HG02943 (cell line): Measurements from ENCODE around the gene KRTAP10-4.
"Not testable (repeated sequence)": the region's sequence is repeated elsewhere in the genome, so short reads cannot be mapped to it uniquely, and the experiment has no call there.

Experiments used
- ATAC-seq: cut with Tn5 transposase; IDR thresholded peaks from one replicate; pipeline ENCODE4 v1.9.1; 2021; ENCODE audit warnings: mild to moderate bottlenecking, low read depth, moderate library complexity; ENCODE audit not compliant: unreplicated experiment

The KRTAP10-4 gene

DNA sequence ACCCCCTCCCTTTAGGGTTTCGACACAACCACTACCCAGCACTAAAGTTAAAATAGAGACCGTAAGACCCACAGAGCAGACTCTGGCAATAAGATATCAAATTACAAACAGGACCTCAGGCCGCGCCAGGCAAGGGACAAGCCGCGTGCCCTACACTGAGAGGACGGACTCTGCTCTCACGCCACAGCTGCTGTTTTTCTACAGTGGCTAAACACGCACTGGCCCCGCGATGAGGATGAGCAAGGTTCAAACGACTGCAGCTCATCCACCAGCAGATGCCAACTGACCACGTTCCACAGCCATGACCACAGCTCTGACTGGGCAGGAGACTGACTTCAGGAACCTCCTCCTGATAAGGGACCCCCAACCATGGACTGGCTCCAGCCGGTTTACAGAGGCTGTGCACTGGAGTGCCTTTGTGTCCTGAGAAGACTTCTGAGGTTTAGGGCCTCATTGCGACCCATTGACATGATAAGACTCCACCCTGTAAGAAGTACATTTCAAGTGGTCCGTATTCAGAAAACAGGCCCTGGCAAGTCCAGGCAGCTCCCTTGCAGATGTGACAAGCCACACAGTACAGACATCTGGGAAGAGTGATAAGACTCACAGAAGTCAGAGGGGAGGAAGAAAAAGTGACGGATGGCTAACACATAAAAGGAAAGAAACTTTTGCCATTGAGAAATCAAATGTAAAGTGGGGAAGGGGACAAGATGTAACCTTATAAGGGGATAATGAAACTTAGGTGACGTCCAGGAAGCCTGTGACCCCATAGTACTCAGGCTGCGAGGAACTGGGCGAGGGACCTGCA is 20.3 kb downstream of the KRTAP10-4 start:
- no peak for ATAC-seq

DNA sequence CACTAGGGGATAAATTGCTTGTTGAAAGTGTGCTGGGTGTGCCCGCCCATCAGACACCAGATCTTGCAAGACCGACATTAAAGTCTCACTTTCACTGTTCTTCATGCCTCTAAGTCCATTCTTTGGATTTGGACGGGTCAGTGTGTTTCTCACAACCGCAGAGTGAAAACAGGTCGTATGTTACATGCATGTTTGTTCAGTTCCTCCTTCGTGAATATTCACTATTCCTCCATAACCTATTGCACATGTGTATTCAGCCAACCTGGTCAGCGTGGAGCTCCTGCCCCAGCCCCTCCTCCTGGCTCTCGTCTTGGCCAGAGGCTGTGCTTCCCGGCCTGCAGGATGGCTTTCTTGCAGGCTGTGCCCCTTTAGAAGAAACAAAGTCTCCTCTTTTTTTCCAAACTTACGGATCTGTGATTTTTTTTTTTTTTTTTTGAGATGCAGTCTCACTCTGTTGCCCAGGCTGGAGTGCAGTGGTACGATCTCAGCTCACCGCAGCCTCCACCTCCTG is 20.9 kb downstream of the KRTAP10-4 start:
- no peak for ATAC-seq

DNA sequence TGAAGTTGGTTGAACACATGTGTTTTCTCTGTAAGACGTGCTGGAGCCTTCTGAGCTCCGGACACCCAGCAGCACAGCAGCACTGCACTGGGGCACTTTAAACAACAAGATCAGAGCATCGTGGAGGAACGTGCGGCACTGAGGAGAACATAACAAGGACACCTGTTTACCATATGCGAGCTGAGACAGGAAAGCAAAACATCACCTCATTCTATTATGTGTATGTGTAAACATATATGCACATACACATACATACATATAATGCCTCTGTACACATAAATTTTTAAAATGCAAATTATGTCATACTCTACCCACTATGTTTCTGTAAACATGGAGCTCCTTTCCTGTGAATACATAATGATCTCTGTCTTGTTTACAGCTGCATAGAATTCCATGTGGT is 22.0 kb downstream of the KRTAP10-4 start:
- ATAC-seq, result no peak

DNA sequence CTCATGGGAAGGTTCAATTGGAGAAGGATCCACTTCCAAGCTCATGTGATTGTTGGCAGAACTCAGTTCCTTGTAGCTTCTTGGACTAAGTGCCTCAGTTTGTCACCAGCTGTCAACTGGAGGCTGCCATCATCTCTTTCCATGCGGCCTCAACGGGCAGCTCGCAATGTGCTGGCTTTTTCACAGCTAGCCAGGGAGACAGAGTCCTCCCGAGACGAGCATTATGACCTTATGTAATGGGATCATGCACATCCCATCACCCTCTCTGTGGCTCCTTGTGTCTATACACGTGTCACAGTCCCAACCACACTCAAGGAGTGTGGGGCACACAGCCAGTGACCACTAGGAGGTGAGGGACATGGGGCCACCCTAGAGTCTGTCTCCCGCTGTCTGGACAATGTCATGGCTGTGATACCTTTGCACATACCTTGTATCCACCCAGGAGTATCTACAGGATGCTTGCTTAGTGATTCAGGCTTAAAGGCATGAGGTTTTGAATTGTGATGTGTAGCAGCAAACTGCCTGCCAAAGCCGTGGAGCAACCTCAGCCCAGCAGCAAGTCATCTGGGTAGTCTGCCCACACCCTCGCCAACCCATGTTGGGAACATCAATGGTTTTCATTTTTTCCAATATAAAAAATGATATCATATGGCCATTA is 22.7 kb downstream of the KRTAP10-4 start:
- ATAC-seq, result no peak

DNA sequence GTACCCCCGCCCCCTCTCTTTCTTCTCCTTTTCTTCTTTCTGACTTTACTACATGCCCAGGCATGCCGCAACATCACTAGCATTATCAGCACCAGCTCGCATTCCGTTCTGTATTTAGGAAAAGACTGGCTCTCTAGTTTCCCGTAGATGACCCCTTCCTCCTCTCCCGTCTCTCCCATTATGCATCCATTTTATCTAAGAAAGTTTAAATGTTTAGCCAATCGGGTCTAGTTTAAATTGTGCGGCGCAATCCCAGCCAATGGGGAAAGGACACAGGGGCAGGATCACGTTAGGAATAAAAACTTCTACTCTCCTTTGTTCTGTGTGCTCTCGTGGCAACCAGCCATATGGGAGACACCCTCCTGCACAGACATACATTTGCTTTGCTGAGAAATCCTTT is 24.5 kb downstream of the KRTAP10-4 start:
- no peak for ATAC-seq

DNA sequence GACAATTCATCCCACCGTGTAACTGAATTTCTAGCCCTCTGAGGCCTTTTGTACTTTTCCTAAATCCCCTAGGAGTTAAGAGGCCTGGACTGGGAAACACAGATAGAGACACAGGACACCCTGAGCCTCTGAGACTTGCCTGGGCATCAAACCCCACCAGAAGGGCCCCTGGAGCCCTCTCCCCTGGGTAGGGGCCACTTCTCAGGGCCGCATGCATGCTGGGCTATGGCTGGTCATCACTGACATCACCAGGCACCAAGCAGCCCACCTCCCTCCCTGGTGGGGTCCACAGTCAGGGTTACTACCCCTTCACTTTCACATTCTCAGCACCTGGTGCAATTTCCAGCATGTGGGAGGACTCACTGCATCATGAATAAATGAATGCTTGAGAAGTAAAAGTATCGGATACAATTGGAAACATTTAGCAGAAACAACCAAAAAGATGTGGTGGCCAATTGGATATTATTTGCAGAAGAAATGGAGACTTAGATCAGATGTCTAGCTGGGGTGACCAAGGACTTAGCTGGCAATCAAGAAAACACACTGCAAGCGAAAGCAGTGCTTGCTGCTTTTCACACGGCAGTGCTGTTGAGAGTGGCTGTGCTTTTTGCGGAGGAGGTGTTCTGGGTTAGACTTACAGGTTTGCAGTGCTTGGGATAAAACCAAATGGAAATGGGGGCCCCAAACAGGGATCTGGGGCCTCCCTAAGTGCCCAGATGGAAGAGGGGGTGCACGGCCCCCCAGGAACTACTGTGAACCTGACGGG is 25.9 kb downstream of the KRTAP10-4 start:
- no peak for ATAC-seq

DNA sequence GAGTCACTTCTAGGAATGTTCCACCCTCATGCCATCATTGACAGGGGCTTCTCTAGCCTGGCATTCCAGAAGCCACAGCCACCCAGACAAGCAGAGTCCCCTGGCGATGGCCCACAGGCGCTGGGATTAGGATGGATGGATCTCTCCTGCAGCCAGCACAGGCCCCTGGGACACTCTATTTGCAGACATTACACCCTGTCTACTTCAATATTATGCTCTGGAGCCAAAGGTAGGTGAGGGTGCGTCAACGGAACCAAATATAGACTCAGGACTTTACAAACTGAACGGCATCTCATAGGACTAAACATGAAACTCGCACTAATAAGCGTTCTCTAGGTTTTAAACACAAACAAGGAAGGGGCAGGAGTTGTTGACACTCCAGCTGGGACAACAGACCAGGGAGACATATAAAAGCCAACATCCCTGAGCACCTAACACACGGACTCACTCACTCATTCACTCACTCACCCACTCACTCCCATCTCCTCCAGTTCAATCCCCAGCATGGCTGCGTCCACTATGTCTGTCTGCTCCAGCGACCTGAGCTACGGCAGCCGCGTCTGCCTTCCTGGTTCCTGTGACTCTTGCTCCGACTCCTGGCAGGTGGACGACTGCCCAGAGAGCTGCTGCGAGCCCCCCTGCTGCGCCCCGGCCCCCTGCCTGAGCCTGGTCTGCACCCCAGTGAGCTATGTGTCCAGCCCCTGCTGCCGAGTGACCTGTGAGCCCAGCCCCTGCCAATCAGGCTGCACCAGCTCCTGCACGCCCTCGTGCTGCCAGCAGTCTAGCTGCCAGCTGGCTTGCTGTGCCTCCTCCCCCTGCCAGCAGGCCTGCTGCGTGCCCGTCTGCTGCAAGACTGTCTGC is 26.8 kb downstream of the KRTAP10-4 start, which contains the start of gene KRTAP10-7:
KRTAP10-7 (plus strand) TSS at position 480 of the 861 bp plus-strand sequence; CDS start at position 505, 25 bp downstream.
- ATAC-seq, result not testable (repeated sequence)

DNA sequence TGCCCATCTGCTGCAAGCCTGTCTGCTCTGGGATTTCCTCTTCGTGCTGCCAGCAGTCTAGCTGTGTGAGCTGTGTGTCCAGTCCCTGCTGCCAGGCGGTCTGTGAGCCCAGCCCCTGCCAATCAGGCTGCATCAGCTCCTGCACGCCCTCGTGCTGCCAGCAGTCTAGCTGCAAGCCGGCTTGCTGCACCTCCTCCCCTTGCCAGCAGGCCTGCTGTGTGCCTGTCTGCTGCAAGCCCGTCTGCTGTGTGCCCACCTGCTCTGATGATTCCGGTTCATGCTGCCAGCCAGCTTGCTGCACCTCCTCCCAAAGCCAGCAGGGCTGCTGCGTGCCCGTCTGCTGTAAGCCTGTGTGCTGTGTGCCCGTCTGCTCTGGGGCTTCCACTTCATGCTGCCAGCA is 27.6 kb downstream of the KRTAP10-4 start:
- not testable (repeated sequence) for ATAC-seq

DNA sequence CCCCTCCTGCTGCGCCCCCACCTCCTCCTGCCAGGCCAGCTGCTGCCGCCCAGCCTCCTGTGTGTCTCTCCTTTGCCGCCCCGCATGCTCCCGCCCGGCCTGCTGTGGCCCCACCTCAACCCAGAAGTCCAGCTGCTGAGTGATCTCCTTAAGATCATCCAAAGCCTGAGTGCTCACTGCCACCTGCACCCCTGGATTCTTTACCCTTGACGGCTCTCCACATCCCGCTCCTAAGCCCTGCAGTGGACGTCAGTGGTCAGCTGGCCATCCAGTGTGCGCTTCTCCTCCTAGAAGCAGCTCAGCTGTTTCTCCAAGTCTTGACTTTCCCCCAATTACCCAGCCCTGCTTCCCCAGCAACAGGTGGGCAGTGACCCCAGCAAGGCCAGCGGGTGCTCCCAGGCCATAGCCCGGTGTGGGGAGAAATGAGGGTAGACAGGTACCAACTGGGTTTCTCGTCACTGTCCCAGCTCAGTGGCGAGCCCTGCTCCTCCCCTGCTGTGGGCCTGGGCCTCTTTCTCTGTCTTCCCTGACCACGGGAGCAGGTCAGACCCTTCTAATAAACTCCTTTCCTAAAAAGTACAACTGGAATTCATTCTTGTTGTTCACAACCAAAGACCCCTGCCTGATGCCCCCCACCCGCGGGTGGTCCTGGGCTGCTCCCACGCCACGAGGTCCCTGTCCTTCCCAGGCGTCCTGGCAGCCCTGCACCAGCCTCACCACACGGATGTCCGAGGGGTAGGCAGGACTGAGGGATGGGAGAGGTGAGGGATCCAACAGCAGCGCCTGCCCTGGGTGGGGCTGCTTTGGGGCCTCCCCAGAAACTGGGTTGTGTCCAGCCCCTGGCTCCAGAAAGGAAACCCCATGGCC is 28.3 kb downstream of the KRTAP10-4 start:
- ATAC-seq, result no peak

DNA sequence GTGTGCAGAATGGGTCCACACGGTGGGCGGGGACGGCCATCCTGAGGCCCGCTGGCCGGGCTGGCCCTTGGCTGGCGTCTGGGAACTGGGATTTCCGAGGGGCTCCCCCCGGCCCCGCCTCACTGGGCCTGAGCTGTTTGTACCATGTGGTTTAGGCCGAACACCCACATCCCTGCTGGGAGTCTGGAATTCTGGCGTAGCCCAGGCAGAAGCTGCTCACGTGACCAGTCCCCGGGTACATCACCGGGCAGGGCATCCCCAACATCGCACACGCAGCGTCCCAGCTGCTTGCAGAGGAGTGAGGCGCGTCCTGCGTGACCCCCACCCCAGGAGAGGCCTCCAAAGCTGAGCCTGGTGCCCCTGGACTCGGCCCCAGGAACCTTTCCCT is 28.9 kb downstream of the KRTAP10-4 start:
- no peak for ATAC-seq

DNA sequence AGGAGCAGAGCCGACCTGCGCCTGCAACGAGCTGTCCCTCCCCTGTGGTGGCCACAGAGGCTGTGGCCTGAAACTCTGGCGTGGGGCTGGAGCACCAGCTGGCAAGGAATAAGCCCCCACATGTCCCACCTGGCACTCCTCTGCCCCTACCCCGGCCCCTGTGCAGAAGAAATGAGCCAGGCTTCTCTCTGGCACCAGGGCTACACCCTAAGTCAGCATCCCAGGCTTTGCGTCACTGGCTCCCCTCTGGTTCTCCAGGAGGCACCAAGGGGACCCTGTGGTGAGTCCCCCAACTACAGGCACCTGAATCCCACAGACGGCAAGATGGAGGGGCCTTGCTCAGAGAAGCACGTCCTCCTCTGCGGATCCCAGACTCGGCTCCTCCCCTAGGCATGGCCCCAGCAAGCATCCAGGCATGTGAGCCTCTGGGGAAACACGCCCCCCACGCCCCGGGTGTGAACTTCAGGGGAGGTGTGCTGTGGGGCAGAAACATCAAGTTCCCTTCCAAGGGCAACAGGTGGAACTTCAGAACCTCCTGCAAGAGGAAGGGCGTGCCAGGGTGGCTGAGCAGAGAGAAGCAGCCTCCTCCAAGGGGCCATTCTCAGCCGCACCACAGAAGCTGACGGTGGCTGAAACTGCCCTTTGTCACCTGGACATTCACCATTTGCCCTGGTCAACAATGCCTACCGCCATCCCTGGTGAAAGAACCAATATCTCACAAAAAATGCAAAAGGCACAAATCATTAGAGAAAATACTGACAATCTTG is 29.8 kb downstream of the KRTAP10-4 start:
- ATAC-seq, result no peak

DNA sequence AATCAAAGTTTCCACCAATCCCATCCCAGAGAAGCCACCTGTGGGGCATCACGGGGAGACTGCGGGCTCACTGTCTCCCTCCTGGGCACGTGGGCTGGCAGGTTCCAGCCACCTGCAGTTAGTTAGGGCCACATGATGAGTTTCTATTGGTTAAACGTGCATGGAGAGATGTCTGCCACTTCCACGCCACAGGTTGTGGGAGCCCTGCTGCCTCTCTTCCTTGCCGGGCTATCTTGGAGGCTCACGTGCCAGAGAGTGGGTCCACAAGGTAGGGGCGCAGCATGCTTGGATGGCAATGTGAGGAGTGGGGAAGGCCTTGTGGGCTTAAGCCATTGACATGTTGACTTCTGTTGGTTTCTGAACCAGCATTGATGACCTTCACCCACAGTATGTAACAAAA is 30.4 kb downstream of the KRTAP10-4 start:
- no peak for ATAC-seq

DNA sequence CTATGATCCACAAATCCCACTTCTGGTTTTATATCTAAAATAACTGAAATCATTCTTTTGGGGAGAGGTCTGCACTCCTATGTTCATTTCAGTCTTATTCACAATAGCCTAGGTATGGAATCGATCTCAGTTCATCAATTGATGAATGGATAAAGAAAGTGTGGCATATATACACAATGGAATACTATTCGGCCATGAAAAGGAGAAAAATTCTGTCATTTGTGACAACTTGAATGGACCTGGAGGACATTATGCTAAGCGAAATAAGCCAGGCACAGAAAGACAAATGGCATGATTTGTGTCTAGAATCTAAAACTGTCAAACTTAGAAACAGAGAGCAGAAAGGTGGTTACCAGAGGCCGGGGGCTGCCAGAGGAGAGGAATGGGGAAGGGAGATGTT is 33.0 kb downstream of the KRTAP10-4 start:
- ATAC-seq, result no peak

DNA sequence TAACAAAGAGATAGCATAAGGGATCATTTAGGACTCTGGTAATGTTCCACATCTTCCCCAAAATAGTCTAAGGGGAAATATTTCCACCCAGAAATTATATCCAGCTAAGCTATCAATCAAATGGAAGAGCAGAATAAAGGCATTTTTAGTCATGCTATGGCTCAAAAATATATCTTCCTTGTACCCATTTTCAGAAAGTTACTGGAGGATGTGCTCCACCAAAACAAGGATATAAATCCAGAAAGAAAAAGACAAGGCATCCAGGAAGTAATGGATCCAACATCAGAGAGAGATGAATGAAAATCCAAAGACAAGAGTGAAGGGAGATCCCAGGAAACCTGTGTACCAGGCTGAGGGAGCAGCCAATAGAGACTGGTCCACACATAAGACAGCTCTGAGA is 35.7 kb downstream of the KRTAP10-4 start:
- no peak for ATAC-seq

DNA sequence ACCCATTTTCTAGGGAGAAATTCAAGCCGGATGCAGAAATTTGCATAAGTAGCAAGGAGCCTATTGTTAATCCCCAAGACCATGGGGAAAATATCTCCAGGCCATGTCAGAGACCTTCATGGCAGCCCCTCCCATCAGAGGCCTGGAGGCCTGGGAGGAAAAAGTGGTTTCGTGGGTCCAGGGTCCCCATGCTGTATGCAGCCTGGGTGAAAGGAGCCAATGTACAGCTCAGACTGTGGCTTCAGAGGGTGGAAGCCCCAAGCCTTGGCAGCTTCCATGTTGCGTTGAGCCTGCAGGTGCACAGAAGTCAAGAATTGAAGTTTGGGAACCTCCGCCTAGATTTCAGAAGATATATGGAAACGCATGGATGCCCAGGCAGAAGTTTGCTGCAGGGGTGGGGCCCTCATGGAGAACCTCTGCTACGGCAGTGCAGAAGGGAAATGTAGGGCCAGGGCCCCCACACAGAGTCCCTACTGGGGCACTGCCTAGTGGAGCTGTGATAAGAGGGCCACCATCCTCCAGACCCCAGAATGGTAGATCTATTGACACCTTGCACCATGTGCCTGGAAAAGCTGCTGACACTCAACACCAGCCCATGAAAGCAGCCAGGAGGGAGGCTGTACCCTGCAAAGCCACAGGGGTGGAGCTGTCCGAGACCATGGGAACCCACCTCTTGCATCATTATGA is 36.8 kb downstream of the KRTAP10-4 start:
- not testable (repeated sequence) for ATAC-seq

DNA sequence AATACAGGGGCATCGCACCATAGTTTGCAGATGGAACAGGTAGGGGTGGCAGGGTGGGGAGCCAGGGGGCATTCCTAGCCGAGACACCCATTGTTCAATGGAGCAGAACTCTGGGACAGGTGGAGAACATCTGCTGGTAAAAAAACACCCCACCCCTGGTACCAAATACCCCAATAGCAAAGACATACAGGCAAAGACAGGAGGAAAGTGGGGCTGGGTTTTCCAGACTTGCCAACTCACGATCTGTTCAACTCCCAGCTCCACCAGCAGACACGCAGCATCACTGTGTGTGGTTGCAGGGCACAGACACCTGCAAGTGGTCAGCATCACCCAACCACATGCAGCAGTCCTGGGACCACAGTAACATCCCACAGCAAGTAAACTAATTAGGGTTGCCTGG is 38.0 kb downstream of the KRTAP10-4 start:
- no peak for ATAC-seq

DNA sequence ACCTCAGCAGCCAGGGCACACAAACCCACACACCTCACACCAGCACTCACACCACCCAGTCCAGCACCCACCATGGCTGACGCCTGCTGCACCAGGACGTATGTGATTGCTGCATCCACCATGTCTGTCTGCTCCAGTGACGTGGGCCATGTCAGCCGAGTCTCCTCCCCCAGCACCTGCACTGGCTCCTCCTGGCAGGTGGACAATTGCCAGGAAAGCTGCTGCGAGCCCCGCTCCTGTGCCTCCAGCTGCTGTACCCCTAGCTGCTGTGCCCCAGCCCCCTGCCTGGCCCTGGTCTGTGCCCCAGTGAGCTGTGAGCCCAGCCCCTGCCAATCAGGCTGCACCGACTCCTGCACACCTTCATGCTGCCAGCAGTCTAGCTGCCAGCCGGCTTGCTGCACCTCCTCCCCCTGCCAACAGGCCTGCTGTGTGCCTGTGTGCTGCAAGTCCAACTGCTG is 38.5 kb downstream of the KRTAP10-4 start, which contains the start of gene KRTAP10-8:
KRTAP10-8 (plus strand) TSS at position 51 of the 458 bp plus-strand sequence; CDS start at position 73, 22 bp downstream.
- ATAC-seq, result no peak
